Neural cell (in vitro differentiated cells): ENCODE data around the gene HTRA2. TPM values are rescaled to one million over a fixed set of nuclear protein-coding genes. Genes with fewer than 3 reads are reported as not detected.

ENCODE experiments used
- H2AFZ ChIP-seq: fragments of 200-600, 300-800 bp; sonication (generic), shearing (Covaris generic); 2 replicates; pipeline ENCODE4 v1.6.0; 2014; ENCODE audit warnings: low read depth, mild to moderate bottlenecking, antibody characterized with exemption, low read length, moderate library complexity
- H3F3A ChIP-seq: fragments of 200-600 bp; shearing (Covaris generic); 2 replicates; pipeline ENCODE4 v1.6.1; 2016; ENCODE audit warnings: mild to moderate bottlenecking, moderate library complexity, mixed read lengths, antibody characterized with exemption, low read length; ENCODE audit not compliant: insufficient read depth, poor library complexity, severe bottlenecking
- H3K27ac ChIP-seq: fragments of 200-600, 300-800 bp; sonication (generic), shearing (Covaris generic); 2 replicates; pipeline ENCODE4 v1.5.1; 2014; ENCODE audit warnings: mild to moderate bottlenecking, low read length, moderate library complexity
- H3K27me3 ChIP-seq: fragments of 300-800, 200-600 bp; sonication (generic), shearing (Covaris generic); 2 replicates; pipeline ENCODE4 v1.6.0; 2014; ENCODE audit warnings: mild to moderate bottlenecking, low read depth, low read length, moderate library complexity; ENCODE audit not compliant: insufficient read depth
- H3K36me3 ChIP-seq: fragments of 300-800, 200-600 bp; sonication (generic), shearing (Covaris generic); 2 replicates; pipeline ENCODE4 v1.5.1; 2014; ENCODE audit warnings: mild to moderate bottlenecking, antibody characterized with exemption, low read length, moderate library complexity; ENCODE audit not compliant: insufficient read depth
- H3K4me2 ChIP-seq: fragments of 300-800, 200-600 bp; sonication (generic), shearing (Covaris generic); 2 replicates; pipeline ENCODE4 v1.6.0; 2014; ENCODE audit warnings: mild to moderate bottlenecking, low read length
- H3K4me3 ChIP-seq: fragments of 300-800, 200-600 bp; sonication (generic), shearing (Covaris generic); 2 replicates; pipeline ENCODE4 v1.5.1; 2014; ENCODE audit warnings: mild to moderate bottlenecking, low read length, moderate library complexity
- H3K79me2 ChIP-seq: fragments of 200-600 bp; shearing (Covaris generic); replicated peaks from 2 replicates; pipeline ENCODE4 v1.6.0; 2014; ENCODE audit warnings: mild to moderate bottlenecking, low read length, moderate library complexity; ENCODE audit not compliant: insufficient read depth
- H3K9ac ChIP-seq: fragments of 300-800, 200-600 bp; sonication (generic), shearing (Covaris generic); 2 replicates; pipeline ENCODE4 v1.6.1; 2016; ENCODE audit warnings: mild to moderate bottlenecking, low read length, mixed read lengths
- H3K9me2 ChIP-seq: fragments of 200-600 bp; shearing (Covaris generic); 2 replicates; pipeline ENCODE4 v1.6.1; 2016; ENCODE audit warnings: mild to moderate bottlenecking, low read length, mixed read lengths; ENCODE audit not compliant: insufficient read depth
- H3K9me3 ChIP-seq: fragments of 200-600, 300-800 bp; sonication (generic), shearing (Covaris generic); 2 replicates; pipeline ENCODE4 v1.6.1; 2016; ENCODE audit warnings: mild to moderate bottlenecking, mixed run types, low read length, moderate library complexity, mixed read lengths
- H4K20me1 ChIP-seq: fragments of 200-600 bp; shearing (Covaris generic); 2 replicates; pipeline ENCODE4 v1.6.1; 2016; ENCODE audit warnings: mild to moderate bottlenecking, mixed run types; ENCODE audit not compliant: insufficient read depth
- CTCF ChIP-seq: fragments of 450-650 bp; IDR thresholded peaks from 2 replicates; pipeline ENCODE4 v1.5.1; 2014; ENCODE audit warnings: antibody characterized with exemption, mild to moderate bottlenecking, moderate library complexity; ENCODE audit not compliant: poor library complexity, severe bottlenecking
- EP300 ChIP-seq: fragments of 450-650 bp; conservative IDR thresholded peaks from 2 replicates; pipeline ENCODE4 v1.6.1; 2014; ENCODE audit warnings: antibody characterized with exemption, mild to moderate bottlenecking, moderate library complexity; ENCODE audit not compliant: poor library complexity, severe bottlenecking
- EZH2 ChIP-seq: fragments of 200-600, 300-800 bp; shearing (Covaris generic), sonication (generic); IDR thresholded peaks from 2 replicates; pipeline ENCODE4 v1.6.1; 2014; ENCODE audit warnings: antibody characterized with exemption, low read length, borderline replicate concordance, mild to moderate bottlenecking; ENCODE audit not compliant: insufficient read depth, poor library complexity, severe bottlenecking
- MXI1 ChIP-seq: fragments of 450-650 bp; conservative IDR thresholded peaks from 2 replicates; pipeline ENCODE4 v1.6.1; 2014; ENCODE audit warnings: antibody characterized with exemption, mild to moderate bottlenecking; ENCODE audit not compliant: poor library complexity, severe bottlenecking
- POLR2AphosphoS5 ChIP-seq: IDR thresholded peaks from 2 replicates; pipeline ENCODE4 v1.6.1; 2012
- RAD21 ChIP-seq: fragments of 450-650 bp; conservative IDR thresholded peaks from 2 replicates; pipeline ENCODE4 v1.6.1; 2014; ENCODE audit warnings: antibody characterized with exemption, mild to moderate bottlenecking, moderate library complexity
- SMC3 ChIP-seq: fragments of 450-650 bp; conservative IDR thresholded peaks from 2 replicates; pipeline ENCODE4 v1.6.1; 2014; ENCODE audit warnings: antibody characterized with exemption, mild to moderate bottlenecking, moderate library complexity; ENCODE audit not compliant: poor library complexity
- TAF1 ChIP-seq: IDR thresholded peaks from 2 replicates; pipeline ENCODE4 v1.6.1; 2012; ENCODE audit warnings: low read depth
- polyA plus RNA-seq: library from polyadenylated mRNA; depleted of rRNA; stranded (reverse); fragments of >200 nt; gene quantifications from 2 replicates; pipeline ENCODE4 v1.2.3, GENCODE V29; 2014
- TF ChIP-seq, protein P1 (sequence below): IDR thresholded peaks from 2 replicates; pipeline ENCODE4 v1.6.1; 2012; ENCODE audit warnings: borderline replicate concordance

The HTRA2 gene
- polyA plus RNA-seq, 1 donor from 2014 or later = 126 TPM

- Histone ChIP-seq H3K27me3 (peaks cover 33% of the 10 kb centered on the region), H4K20me1 (no peaks in the 10 kb centered on the region), H3K9me2 (no peaks in the 10 kb centered on the region), H3K79me2 (peaks cover 9% of the 10 kb centered on the region), H3K4me2 (no peak overlapping the region), H3K36me3 (no peaks in the 10 kb centered on the region), H3K9ac (no peak overlapping the region), H3K27ac (no peak overlapping the region), H3K4me3 (no peak overlapping the region), H3F3A (no peaks in the 10 kb centered on the region), H3K9me3 (no peaks in the 10 kb centered on the region), H2AFZ (no peak overlapping the region)
- TF ChIP-seq MXI1 (no peak), EZH2 (no peak), SMC3 (no peak), RAD21 (no peak), EP300 (no peak)
- TF ChIP-seq, protein P1, sequence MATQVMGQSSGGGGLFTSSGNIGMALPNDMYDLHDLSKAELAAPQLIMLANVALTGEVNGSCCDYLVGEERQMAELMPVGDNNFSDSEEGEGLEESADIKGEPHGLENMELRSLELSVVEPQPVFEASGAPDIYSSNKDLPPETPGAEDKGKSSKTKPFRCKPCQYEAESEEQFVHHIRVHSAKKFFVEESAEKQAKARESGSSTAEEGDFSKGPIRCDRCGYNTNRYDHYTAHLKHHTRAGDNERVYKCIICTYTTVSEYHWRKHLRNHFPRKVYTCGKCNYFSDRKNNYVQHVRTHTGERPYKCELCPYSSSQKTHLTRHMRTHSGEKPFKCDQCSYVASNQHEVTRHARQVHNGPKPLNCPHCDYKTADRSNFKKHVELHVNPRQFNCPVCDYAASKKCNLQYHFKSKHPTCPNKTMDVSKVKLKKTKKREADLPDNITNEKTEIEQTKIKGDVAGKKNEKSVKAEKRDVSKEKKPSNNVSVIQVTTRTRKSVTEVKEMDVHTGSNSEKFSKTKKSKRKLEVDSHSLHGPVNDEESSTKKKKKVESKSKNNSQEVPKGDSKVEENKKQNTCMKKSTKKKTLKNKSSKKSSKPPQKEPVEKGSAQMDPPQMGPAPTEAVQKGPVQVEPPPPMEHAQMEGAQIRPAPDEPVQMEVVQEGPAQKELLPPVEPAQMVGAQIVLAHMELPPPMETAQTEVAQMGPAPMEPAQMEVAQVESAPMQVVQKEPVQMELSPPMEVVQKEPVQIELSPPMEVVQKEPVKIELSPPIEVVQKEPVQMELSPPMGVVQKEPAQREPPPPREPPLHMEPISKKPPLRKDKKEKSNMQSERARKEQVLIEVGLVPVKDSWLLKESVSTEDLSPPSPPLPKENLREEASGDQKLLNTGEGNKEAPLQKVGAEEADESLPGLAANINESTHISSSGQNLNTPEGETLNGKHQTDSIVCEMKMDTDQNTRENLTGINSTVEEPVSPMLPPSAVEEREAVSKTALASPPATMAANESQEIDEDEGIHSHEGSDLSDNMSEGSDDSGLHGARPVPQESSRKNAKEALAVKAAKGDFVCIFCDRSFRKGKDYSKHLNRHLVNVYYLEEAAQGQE = no peak
Observed at GRCh38 chr2:74524005-74524404, 5.7 kb upstream of the HTRA2 start.

DNA sequence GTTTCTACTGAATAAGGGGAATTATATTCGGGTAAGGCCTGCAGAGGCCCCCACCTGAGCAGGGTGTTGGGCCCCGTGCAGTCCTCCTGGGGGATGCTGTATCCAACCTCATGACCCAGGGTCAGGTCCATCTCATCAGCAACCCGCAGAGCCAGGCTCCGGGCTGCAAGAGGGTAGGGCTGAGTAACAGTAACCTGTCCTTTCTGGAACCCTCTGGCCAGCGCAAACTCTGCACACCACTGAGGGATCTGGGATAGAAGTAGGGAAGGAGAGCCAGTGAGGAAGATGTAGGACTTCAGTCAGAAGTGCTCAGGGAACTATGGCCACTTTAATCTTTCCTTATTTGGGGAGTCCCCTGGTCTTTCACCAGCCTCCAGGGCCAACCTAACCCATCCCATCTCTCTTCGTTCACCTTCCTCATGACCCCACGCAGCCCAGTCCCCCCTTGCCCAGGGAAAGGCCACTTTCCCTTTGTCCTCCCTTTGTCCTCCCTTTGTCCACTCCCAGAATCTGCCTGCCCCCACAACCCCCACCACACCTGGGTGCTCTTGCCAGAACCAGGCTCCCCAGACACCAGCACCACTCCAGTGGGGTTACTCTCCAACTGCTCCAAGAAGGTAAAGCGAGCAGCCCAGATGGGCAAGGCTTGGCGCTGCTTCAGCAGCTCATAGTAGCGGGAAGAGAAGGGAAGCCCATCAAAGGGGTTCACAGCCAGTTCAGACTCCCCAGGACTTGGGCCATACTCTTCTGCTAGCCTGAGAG, 4.6 kb upstream of the HTRA2 start:
- Histone ChIP-seq H3K4me2 (no peak overlapping the region), H3K27ac (no peak overlapping the region), H3K36me3 (no peaks in the 10 kb centered on the region), H4K20me1 (no peaks in the 10 kb centered on the region), H3K9me2 (no peaks in the 10 kb centered on the region), H3K79me2 (peaks cover 11% of the 10 kb centered on the region), H3K27me3 (peaks cover 22% of the 10 kb centered on the region), H3K9ac (no peak overlapping the region), H2AFZ (no peak overlapping the region), H3F3A (no peaks in the 10 kb centered on the region), H3K9me3 (no peaks in the 10 kb centered on the region), H3K4me3 (no peak overlapping the region)
- TF ChIP-seq RAD21 = no peak
- no peak for TF ChIP-seq EP300
- no peak for TF ChIP-seq TAF1
- no peak for TF ChIP-seq POLR2AphosphoS5
- TF ChIP-seq, protein P1 = no peak
- TF ChIP-seq CTCF = no peak
- no peak for TF ChIP-seq MXI1
- TF ChIP-seq SMC3 = no peak
- TF ChIP-seq EZH2 = no peak
